Activated B cell treated with CpG ODN at 0.5 μM for 24 hours (primary cell): ENCODE measurements around the gene RBM48. TPM values are rescaled to one million over a fixed set of nuclear protein-coding genes. Genes with fewer than 3 reads are reported as not detected.
"Not testable (repeated sequence)": the region's sequence is repeated elsewhere in the genome, so short reads cannot be mapped to it uniquely, and the experiment has no call there.

Source experiments
- ATAC-seq: fragments of 200-7000 bp; cut with Tn5 transposase; one replicate; pipeline ENCODE4 v1.10.0; 2021; ENCODE audit warnings: low read depth, mild to moderate bottlenecking, moderate library complexity
- CTCF ChIA-PET: fragments of 350-600 bp; sonication (Branson Sonifier 250); formaldehyde crosslinking; loops from one replicate; lab custom pipeline; 2021; ENCODE audit warnings: antibody characterized with exemption; lab: Charles Lee
- POLR2A ChIA-PET: fragments of 350-600 bp; sonication (Branson Sonifier 250); formaldehyde crosslinking; loops from one replicate; lab custom pipeline; 2021; ENCODE audit warnings: antibody characterized with exemption; lab: Charles Lee
- DNase-seq: peaks from one replicate; pipeline ENCODE4 v3.0.0; 2022
- H3K27ac Mint-ChIP-seq: one replicate; pipeline ENCODE4 v1.8.0; 2020; ENCODE audit warnings: mixed read lengths
- H3K27me3 Mint-ChIP-seq: one replicate; pipeline ENCODE4 v1.8.0; 2021; ENCODE audit warnings: mixed read lengths
- H3K36me3 Mint-ChIP-seq: one replicate; pipeline ENCODE4 v1.8.0; 2021; ENCODE audit warnings: low read depth, mixed read lengths
- H3K4me1 Mint-ChIP-seq: one replicate; pipeline ENCODE4 v1.8.0; 2021; ENCODE audit warnings: mixed read lengths
- H3K4me3 Mint-ChIP-seq: one replicate; pipeline ENCODE4 v1.8.0; 2020; ENCODE audit warnings: mild to moderate bottlenecking, mixed read lengths
- H3K9me3 Mint-ChIP-seq: one replicate; pipeline ENCODE4 v1.8.0; 2020; ENCODE audit warnings: mixed read lengths
- CTCF ChIP-seq: fragments of 200-600 bp; IDR thresholded peaks from one replicate; pipeline ENCODE4 v1.8.0; 2022; ENCODE audit warnings: antibody characterized with exemption, mild to moderate bottlenecking
- intact Hi-C: fragments of 100-400 bp; cut with micrococcal nuclease; formaldehyde crosslinking; loops from one replicate; pipeline ENCODE4 v1.15.1; 2024
- total RNA-seq: library from RNA; stranded (reverse); gene quantifications from 2 replicates; pipeline ENCODE4 v1.2.3, GENCODE V29; 2022

Gene RBM48
- total RNA-seq, 1 donor from 2014 or later: 24.3 TPM

GRCh38 chr7:92520024-92520423, 8.6 kb upstream of the RBM48 start:
- Mint-ChIP-seq H3K4me1 (no peaks in the 10 kb centered on the region), H3K27me3 (no peaks in the 10 kb centered on the region), H3K4me3 (no peak overlapping the region), H3K9me3 (no peaks in the 10 kb centered on the region), H3K36me3 (peaks cover 33% of the 10 kb centered on the region), H3K27ac (no peak overlapping the region)
- ATAC-seq (no peak), DNase-seq (no peak)
- intact Hi-C loops: no loop called here
- TF ChIP-seq CTCF: no peak
- ChIA-PET CTCF (no interaction called here), POLR2A (interaction anchor here (0.6 kb wide), 1 partner anchor 39 kb away, joined by 4 read pairs; no protein-coding TSS in a partner anchor)

GRCh38 chr7:92523110-92523509, 5.5 kb upstream of the RBM48 start:
- TF ChIP-seq CTCF: no peak
- POLR2A ChIA-PET: interaction anchor here (0.7 kb wide), 1 partner anchor 41 kb away, joined by 3 read pairs; no protein-coding TSS in a partner anchor
- CTCF ChIA-PET: no interaction called here
- peaks cover 16% of the 10 kb centered on the region for H3K36me3 Mint-ChIP-seq
- H3K4me3 Mint-ChIP-seq: no peak overlapping the region
- DNase-seq (no peak), ATAC-seq (no peak)
- H3K27ac Mint-ChIP-seq: no peak overlapping the region
- H3K4me1 Mint-ChIP-seq: peaks cover 8% of the 10 kb centered on the region
- intact Hi-C loops: no loop called here
- H3K27me3 Mint-ChIP-seq: no peaks in the 10 kb centered on the region
- H3K9me3 Mint-ChIP-seq: no peaks in the 10 kb centered on the region

GRCh38 chr7:92527300-92528187, 1.1 kb upstream of the RBM48 start:
- ChIA-PET POLR2A (interaction anchor here (1.1 to 2.3 kb wide), 6 partner anchors 63 to 647 kb away, joined by 3 to 41 read pairs (median 12); partner anchors contain the start of genes ANKIB1, CYP51A1, FAM133B and GATAD1), CTCF (interaction anchor here (0.9 to 3.1 kb wide), 3 partner anchors 9 to 83 kb away, joined by 3 to 21 read pairs (median 4); partner anchors contain the start of gene GATAD1)
- TF ChIP-seq CTCF: no peak
- intact Hi-C loops: loop anchor here (1.0 to 5.0 kb wide), 15 partner anchors 63 to 1985 kb away; partner anchors contain the start of genes AKAP9, ANKIB1, CYP51A1 and FAM133B
- H3K27ac Mint-ChIP-seq: peak overlapping the region; percentile 93
- H3K4me1 Mint-ChIP-seq: peaks cover 24% of the 10 kb centered on the region
- H3K9me3 Mint-ChIP-seq: no peaks in the 10 kb centered on the region
- H3K27me3 Mint-ChIP-seq: no peaks in the 10 kb centered on the region
- ATAC-seq (no peak), DNase-seq (peak; percentile 33)
- peak overlapping the region; percentile 89 for H3K4me3 Mint-ChIP-seq
- peaks cover 37% of the 10 kb centered on the region for H3K36me3 Mint-ChIP-seq

GRCh38 chr7:92528958-92529264, 316 bp downstream of the RBM48 start:
- H3K4me1 Mint-ChIP-seq: peaks cover 25% of the 10 kb centered on the region
- no peak for DNase-seq
- no peak for ATAC-seq
- no peaks in the 10 kb centered on the region for H3K27me3 Mint-ChIP-seq
- H3K27ac Mint-ChIP-seq: peak overlapping the region; percentile 93
- peaks cover 51% of the 10 kb centered on the region for H3K36me3 Mint-ChIP-seq
- H3K4me3 Mint-ChIP-seq: peak overlapping the region; percentile 89
- TF ChIP-seq CTCF: no peak
- ChIA-PET POLR2A (interaction anchor here (0.6 to 2.3 kb wide), 18 partner anchors 7 to 703 kb away, joined by 3 to 41 read pairs (median 4); partner anchors contain the start of genes ANKIB1, CYP51A1, FAM133B and GATAD1), CTCF (interaction anchor here (0.7 to 3.1 kb wide), 5 partner anchors 11 to 589 kb away, joined by 3 to 21 read pairs (median 4); partner anchors contain the start of genes GATAD1 and SAMD9)
- H3K9me3 Mint-ChIP-seq: no peaks in the 10 kb centered on the region
- intact Hi-C loops: loop anchor here (1.0 to 5.0 kb wide), 14 partner anchors 61 to 1983 kb away; partner anchors contain the start of genes AKAP9, ANKIB1, CYP51A1 and FAM133B

GRCh38 chr7:92534572-92534971, 6.0 kb downstream of the RBM48 start:
- intact Hi-C loops: no loop called here
- H3K4me1 Mint-ChIP-seq: peaks cover 24% of the 10 kb centered on the region

GRCh38 chr7:92543542-92543941, 14.9 kb downstream of the RBM48 start:
- H3K27ac Mint-ChIP-seq, H3K36me3 Mint-ChIP-seq, H3K9me3 Mint-ChIP-seq, H3K4me3 Mint-ChIP-seq, DNase-seq, intact Hi-C loops, H3K27me3 Mint-ChIP-seq, CTCF ChIA-PET, POLR2A ChIA-PET, ATAC-seq, H3K4me1 Mint-ChIP-seq: not testable (repeated sequence)

More at GRCh38 chr7:92534572-92534971, 6.0 kb downstream of the RBM48 start:
- DNase-seq: no peak
- CTCF ChIA-PET: no interaction called here
- POLR2A ChIA-PET: no interaction called here
- Mint-ChIP-seq H3K27me3 (no peaks in the 10 kb centered on the region), H3K9me3 (no peaks in the 10 kb centered on the region), H3K4me3 (no peak overlapping the region), H3K36me3 (peaks cover 86% of the 10 kb centered on the region), H3K27ac (no peak overlapping the region)
- no peak for TF ChIP-seq CTCF
- no peak for ATAC-seq

GRCh38 chr7:92545116-92545515, 16.5 kb downstream of the RBM48 start:
- ATAC-seq, H3K9me3 Mint-ChIP-seq, POLR2A ChIA-PET, intact Hi-C loops, H3K36me3 Mint-ChIP-seq, CTCF ChIA-PET, DNase-seq, H3K27ac Mint-ChIP-seq, H3K4me1 Mint-ChIP-seq, H3K27me3 Mint-ChIP-seq, H3K4me3 Mint-ChIP-seq: not testable (repeated sequence)
